RPMI7951 (cell line): ENCODE data around the gene XPR1. TPM values are rescaled to one million over a fixed set of nuclear protein-coding genes. Genes with fewer than 3 reads are reported as not detected.

Experiments used
- DNase-seq: peaks from one replicate; pipeline ENCODE4 v3.0.0-alpha.2; 2012; ENCODE audit warnings: low read depth
- total RNA-seq: library from RNA; depleted of rRNA; stranded (reverse); fragments of >200 nt; shearing (Covaris generic); gene quantifications from 2 replicates; pipeline ENCODE4 v1.2.3, GENCODE V29; 2014

XPR1 gene
- total RNA-seq, 1 experiment from 2014 or later, result 20.3 TPM

DNA sequence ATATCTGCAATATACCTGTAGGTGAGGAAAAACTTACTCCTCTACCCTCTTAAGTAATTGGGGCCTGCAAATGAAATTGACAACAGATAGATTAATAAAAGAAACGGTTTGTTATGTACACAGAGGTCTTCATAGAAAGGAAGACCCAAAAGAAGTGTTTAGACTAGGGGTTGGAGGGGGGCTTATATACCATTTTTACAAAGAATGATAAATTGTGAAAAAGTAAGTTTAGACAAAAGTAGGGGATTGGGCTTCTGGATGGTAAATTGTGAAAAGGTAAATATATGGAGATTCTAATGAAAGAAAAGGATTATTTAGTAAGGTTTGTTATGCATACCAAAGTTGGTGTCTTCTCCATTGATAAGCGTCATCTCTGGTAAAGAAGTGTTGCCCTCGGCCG is 207.7 kb downstream of the XPR1 start:
- DNase-seq, result no peak

DNA sequence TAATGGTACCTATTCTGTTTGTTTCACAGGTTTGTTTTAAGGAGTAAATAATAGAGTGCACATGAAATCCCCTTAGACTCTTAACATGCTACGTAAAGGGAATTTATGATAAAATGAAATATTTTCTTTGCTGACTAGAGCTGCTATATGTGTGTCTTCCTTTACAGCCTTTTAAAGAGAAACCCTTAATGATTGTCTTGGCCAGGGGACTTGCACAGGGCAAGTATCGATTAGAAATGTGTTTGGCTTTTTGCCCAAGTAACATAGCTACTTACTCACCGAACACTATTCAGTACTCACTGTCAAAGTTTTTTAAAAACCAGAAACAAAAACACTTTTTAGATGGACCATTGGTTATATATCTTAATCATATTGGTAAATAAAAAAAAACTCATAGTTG is 209.6 kb downstream of the XPR1 start:
- no peak for DNase-seq

DNA sequence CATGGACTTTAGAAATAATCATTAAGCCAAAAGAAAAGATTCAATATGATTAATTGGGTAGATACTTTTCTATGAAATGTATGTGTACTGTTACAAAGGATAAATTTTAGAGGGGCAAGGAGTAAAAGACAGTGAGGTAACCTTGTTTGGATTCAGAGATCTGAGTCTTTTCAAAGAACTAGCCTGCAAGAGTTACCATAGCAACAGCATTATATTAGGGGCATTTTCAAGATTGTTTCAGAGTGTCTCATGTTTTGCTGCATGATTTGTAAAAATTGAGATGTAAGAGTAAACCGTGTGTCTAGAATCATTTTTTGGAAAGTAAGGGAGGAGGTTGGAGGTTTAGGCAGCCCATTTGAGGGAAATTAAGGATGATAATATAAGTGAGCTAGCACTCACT is 210.2 kb downstream of the XPR1 start:
- peak; percentile 3 for DNase-seq

DNA sequence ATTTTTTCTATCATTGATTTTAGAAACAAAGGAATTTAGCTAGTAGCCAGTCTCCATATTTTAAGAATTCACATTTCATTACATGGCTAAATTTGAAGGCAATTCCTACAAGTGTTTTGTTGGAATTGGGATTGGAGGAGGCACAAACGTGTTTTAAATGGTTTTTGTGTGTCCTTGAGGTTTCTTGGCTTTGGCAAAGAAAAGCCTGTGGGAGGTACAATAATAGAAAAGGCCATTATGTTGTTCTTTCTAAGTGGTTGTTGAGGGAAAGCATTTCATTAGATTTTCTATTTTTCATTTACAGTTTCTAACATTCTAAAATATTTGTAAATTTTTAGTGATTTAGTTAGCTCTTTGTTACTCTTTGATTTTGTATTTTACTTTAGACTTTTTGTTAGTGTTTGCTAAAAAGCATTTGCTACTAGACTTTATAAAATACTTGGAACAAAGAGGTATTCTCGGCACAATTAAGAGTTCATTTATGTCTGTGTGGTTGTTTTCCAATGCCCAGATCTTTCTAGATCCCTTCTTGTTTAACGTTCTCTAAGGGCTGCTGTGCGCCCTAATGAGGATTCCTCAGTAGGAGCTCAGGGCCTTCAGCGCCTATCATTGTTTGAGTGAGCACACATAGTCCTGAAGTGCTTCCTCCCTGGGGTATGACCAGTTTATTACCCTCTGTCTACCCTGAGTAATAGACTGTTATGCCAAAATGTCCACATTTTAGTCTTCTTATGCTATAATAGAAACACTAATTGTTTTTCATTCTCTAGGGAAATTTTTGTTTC is 210.9 kb downstream of the XPR1 start:
- no peak for DNase-seq

DNA sequence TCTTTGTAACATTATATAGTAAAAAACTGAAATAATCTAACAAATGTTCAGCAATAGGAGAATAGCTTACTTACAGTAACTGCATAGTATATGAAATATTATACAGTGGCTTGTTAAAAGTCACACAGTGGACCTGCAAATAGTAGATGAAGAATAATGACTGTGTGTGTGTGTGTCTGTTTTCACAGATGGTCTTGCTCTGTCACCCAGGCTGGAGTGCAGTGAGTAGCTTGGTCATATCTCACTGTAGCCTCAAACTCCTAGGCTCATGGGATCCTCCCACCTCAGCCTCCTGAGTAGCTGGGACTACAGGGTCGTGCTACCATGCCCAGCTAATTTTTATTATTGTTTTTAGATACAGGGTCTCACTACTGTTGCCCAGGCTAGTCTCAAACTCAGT is 213.5 kb downstream of the XPR1 start:
- no peak for DNase-seq

DNA sequence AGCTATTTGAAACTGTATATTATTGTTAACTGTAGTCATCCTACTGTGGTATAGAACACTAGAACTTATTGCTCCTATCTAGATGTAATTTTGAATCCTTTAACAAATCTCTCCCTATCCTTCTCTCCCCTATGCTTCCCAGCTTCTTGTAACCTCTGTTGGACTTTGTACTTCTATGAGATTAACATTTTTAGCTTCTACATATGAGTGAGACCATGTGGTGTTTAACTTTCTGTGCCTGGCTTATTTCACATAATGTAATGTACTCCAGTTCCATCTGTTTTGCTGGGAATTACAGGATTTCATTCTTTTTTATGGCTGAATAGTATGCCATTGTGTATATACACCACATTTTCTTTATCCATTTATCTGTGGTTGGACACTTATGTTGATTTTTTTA is 216.4 kb downstream of the XPR1 start:
- DNase-seq, result no peak

DNA sequence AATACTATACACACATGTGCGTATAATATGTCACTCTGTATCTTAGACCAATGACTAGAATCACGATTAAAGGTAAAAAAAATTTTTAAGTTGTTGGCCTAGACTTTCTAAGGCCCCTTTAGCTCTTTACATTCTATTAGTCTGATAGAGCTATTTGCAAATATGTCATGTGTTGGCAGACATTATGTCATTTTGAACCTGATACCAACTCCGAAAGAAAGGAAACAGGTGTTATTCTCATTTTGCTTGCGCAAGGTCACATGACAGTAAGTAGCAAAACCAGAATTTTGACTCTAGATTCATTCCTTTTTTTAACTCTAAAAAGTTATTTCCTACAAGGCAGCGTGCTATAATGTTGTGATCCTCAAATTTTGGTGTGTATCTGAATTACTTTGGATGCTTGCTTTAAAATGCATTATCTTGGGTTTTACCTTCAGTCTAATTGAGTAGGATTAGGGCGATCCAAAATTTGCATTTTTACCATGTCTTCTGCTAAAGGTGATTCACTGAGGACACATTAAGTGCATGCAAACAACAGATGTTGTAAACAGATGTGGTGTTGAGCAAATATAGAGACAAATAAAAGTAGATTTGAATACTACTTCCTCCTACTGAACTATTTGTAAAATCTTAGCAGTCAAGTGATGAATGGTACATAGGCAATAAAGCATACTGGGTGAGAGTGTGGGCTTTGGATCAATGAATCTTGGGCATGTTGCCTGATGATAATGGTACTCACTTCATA is 217.4 kb downstream of the XPR1 start:
- DNase-seq, result no peak

DNA sequence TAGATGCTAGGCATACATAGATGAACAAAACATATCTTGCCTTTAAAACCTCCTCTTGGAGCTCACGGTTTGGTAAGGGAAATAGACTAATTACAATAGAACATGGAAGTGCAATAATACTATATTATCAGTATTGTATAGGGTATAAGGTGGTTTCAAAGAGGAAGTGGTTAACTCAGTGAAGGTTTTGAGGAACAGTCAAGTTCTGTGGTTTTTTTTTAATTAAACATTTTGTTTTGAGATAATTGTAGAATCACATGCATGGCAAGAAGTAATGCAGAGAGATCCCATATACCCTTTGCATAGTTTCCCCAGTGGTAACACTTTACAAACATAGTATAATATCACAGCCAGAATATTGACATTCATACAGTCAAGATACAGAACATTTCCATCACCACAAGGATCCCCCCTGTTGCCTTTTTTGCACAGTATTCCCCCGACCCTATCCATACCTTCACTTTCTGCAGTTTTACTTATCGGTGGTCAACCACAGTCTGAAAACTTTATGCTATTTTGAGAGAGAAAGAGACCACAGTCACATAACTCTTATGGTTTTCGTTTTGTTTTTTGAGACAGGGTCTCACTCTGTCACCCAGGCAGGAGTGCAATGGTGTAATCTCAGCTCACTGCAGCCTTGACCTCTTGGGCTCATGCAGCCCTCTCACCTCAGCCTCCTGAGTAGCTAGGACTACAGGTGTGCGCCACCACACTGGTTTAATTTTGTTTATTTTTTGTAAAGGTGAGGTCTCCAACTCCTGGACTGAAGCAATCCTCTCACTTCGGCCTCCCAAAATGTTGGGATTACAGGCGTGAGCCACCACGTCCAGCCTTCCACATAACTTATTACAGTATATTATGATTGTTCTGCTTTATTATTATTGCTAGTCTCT is 220.4 kb downstream of the XPR1 start:
- no peak for DNase-seq

DNA sequence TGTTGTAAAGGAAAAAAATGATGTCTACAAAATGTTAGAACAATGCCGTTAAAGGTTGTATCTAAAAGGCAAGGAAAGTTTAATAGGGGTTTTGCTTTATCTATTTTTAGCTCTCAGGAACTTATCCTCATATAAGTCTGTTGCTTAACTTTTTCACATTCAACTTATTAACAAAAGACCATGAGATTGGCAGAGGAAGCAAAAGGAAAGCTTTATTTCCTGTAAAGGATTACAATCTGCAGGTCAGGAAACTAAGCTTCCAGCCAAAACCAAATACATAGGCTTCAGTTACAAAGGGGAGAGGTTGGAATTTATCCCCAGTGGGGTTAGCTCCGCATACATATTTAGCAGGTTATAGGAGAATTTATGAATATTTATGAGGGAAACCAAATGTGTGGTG is 222.2 kb downstream of the XPR1 start:
- no peak for DNase-seq

DNA sequence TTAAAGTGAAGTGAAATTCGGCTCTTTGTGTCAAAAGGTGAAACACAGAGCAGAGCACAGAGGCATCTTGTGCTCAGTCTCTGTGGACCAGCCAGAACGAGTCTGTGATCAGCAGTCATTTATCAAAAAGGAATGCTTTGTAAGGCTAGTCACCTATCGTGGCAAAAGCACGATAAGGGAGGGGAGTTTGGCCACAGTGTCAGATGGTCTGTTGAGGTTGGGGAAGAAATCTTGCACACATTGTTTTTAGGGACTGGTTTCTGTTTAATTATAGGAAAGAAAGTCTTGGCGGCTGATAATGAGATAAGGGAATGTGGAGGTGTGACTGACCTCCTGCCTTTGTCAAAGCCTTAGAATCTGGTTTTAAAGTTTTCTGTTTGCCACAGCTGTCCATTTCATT is 222.6 kb downstream of the XPR1 start:
- DNase-seq, result no peak

DNA sequence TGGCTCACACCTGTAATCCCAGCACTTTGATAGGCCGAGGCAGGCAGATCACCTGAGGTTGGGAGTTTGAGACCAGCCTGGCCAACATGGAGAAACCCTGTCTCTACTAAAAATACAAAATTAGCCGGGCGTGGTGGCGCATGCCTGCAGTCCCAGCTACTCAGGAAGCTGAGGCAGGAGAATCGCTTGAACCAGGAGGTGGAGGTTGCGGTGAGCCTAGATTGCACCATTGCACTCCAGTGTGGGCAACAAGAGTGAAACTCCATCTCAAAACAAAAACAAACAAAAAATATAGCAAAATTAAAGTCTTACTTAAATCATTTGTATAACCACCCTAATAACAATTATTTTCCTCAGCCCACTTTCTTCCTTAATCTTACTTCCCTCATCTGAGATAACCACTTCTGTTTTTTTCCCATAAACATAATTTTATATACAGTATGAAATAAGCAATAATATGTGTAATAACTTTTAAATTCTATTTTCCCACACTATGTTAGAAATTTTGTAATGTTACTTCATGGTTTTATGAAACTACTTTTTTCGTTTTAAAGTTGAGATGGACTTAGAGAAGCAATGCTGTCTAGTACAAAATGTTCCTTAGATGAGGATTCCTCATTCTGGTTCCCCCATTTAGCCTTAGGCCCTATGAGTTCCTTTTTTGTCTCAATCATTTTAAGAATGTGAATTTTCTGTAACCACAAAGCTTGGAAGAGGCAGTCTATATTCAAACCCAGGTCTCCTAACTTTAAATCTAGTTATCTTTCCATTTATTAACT is 226.3 kb downstream of the XPR1 start:
- DNase-seq, result peak; percentile 16

DNA sequence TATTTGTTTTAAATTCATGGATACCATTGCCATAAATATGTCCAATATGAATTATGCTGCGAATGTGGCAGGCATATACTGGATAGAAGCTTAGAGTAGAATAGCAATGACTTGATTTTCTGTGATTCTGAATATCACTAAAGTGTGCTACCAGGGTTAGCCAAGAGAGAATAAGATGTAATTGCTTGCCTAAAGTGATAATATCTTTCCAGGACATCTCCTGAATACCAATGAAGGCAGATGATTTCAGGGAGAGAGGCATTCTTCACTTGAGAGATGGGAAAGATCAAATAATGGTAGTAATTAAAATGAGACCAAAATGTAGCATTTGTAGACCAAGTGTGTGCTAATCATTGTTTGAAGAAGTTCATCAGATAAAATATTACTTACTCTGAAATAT is 227.5 kb downstream of the XPR1 start:
- no peak for DNase-seq

DNA sequence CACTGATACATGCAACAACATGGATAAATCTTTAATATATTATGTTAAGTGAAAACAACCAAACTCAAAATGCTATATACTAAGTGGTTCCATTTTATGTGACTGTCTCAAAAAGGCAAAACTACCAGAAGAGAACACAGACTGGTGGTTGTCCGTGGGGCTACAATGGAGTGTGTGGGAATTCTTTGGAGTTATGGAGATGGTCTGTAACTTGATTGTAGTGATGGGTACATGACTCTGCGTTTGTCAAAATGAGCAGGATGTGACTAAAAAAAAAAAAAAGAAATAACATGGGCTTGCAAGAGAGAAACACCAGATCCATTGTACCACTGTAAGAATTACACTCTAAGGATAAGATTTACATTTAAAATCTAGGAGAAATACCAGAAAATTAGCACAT is 228.7 kb downstream of the XPR1 start:
- no peak for DNase-seq

DNA sequence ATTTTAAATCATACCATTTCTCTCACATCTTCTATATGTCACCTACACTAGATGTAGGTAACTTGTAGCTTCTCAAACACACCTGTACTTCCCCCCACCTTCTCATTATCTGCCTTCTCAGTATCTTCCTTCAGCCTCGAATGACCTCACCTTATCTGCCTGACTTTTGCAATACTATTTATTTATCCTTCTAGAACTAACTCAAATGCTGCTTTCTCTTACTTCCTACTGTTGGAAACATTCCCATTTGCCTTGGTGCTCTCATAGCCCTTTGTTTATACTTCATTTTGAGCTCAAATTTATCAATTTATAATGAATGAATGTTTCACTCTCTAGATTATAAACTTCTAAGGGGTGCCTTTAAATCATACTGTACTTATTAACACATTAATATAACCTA is 230.5 kb downstream of the XPR1 start:
- DNase-seq, result no peak

DNA sequence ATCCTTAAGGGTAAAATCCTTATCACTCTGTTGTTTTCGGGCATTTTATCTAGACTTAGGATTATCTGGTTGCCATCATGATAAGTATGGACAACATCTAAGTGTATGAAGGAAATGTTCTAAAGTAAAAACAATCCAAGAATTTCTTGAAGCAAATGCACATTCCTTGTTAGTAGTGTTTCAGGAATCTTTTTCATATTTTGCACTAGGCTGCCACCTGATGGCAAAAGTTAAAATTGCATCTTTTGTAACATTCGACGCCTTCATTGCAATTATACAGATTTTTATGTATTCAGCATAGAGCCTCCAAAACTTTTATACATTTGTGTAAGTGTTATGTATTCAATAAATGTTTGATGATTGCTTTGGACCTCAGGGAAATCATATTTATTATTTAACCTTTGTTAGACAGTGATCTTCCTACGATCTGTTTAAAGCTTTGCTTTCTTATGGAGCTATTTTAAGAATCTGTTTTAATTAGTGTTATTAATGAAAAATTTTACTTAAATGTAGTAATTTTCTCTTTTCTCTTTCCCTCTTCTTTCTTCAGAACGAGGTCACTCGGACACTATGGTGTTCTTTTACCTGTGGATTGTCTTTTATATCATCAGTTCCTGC is 231.4 kb downstream of the XPR1 start:
- peak; percentile 48 for DNase-seq

DNA sequence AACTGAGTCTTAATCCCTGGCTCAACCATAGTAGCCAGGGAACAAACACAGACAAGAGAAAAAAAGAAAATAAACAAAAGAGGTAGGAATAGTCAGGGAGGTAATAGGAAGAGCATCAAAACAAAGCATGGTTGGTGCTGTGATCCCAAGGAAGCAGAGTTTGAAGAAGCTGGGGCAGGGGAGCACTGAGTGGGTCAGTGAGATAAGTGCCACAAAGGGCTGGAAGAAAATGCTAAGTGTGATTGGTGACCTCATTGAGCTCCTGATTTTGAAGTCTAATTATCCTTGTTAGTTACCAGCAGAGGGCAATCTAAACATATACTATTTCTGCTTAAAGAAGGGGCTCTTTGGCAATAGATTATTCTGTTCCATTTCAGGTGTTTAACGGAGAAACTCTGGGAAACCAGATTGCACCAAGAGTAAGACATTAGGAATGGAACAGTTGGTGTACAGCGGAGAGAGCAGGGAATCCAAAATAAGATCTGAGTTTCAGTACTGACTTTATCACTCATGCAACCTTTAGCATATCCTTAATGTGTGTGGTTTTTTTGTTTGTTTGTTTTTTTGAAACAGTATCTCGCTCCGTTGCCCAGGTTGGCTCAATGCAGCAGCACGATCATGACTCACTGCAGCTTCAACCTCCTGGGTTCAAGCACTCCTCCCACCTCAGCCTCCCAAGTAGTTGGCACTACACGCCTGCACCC is 250.1 kb downstream of the XPR1 start:
- DNase-seq, result peak; percentile 49

DNA sequence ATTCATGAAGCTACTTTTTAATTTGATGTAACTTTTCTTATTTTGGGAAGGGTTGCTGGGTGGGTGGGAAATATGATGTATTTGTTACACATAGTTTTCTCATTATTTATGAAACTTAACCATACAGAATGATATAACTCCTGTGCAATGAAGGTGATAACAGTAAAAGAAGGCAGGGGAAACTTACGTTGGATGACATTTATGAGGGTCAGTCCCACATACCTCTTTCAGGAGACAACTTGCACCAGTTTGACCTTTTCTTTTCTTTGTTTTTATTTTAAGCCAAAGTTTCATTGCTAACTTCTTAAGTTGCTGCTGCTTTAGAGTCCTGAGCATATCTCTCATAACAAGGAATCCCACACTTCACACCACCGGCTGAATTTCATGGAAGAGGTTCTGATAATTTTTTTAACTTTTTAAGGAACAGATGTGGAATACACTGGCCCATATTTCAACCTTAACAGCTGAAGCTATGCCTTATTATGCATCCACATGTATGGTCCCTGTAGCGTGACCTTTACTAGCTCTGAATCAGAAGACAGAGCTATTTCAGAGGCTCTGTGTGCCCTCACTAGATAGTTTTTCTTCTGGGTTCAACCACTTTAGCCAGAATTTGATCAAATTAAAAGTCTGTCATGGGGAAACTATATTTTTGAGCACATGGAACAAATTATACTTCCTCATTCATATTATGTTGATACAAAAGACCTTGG is 252.9 kb downstream of the XPR1 start:
- DNase-seq, result no peak

DNA sequence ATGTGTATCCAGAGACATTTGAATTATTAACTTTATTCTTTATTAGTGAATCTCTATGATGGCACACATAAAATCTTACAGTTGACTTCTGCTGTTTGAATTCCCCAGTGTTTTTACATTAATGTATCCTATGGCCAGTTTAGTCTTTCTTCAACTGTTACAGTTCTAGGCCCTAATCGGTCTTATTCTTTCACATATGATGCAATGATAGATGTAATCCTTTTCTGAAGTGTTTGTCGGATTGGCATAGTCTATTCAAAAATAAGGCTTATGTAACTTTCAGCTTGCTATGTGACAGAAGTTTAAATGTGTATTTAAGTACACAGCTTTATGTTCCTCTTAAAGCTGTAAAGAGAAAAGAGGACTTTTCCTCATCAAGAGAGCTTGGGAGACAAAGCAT is 254.5 kb downstream of the XPR1 start:
- no peak for DNase-seq

DNA sequence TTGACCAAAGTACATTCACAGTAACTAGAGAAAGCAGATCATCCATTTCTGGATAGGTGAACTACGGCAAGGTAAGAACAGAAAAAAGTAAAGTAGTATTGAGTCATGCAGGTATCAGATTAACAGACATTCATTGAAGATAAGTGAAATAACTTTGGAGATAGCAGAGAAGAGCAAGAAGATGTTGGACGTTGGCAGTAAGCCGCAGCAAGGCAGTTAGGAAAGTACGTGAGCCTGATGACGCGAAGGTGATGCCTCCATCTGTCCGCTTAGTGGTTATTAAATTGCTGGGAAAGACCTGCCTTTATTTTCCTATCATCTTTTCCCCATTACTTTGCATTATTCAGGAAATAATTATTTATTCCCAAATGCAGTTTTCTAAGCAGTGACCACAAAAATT is 256.0 kb downstream of the XPR1 start:
- DNase-seq, result no peak

DNA sequence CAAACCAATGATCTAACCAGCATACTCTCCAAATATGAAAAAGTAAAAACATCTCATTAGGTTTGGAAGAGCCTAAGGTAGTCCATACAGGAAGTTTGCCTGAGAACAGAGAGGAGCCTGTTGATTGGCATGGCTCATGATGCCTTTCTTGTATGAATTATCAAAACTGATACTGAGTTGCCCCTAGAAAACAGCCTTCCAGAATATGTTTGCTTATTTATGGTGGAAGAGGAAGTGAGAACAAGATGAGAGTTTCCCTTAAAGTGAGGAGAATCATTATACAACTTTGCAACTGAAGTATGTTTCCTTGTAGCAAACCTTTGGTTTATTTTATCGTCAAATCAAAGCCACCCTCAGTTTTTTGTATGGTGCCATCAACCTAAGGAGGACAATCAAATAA is 257.0 kb downstream of the XPR1 start:
- DNase-seq, result no peak
